ENCODE results near the gene DMRT1. TPM values are rescaled to one million over a fixed set of nuclear protein-coding genes. Genes with fewer than 3 reads are reported as not detected.

Gene DMRT1
- total RNA-seq, 1 experiment from 2014 or later, result not detected

DNA sequence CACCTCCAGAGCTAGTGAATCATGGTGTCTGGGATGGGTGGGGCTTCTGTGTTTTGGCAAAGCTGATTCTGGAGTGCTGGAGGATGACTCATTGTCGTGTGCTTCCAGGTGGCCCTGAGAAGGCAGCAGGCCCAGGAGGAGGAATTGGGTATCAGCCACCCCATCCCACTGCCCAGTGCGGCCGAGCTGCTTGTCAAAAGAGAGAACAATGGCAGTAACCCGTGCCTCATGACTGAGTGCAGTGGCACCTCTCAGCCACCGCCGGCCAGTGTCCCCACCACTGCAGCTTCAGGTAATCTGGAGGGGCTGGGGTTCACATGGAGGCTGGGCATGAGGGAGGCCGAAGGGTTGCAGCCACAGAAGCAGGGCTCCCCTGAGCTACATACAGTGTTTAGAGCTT, 5.4 kb downstream of the DMRT1 start:
- CTCF ChIA-PET, result no interaction called here
- no peak overlapping the region for H3K27ac ChIP-seq (ENCODE audit: low read depth, low read length, poor library complexity, severe bottlenecking)
- BruUV-seq (replicated peaks), result no TSS peak
- H3K4me3 ChIP-seq (ENCODE audit: low read depth, low read length, poor library complexity, severe bottlenecking), result no peak overlapping the region
- H3K36me3 ChIP-seq (ENCODE audit: insufficient read depth, low read length, poor library complexity, severe bottlenecking), result no peaks in the 10 kb centered on the region
- no peak for TF ChIP-seq EZH2 (IDR thresholded peaks at IDR 0.05; ENCODE audit: borderline replicate concordance, low read depth, low read length, poor library complexity, severe bottlenecking)
- no peak for TF ChIP-seq CTCF (conservative IDR thresholded peaks at IDR 0.05; ENCODE audit: low read depth, low read length)
- H3K4me1 ChIP-seq (ENCODE audit: insufficient read depth, low read length, poor library complexity, severe bottlenecking), result no peaks in the 10 kb centered on the region
- DNase-seq (ENCODE audit: low spot score), result no peak
- H3K9me3 ChIP-seq (ENCODE audit: low read depth, low read length, poor library complexity, severe bottlenecking), result no peaks in the 10 kb centered on the region
- POLR2A ChIA-PET (ENCODE audit: low non-redundant PET), result no interaction called here
- H3K27me3 ChIP-seq (replicated peaks; ENCODE audit: insufficient read depth, low read depth, low read length, poor library complexity), result peaks cover 55% of the 10 kb centered on the region
- intact Hi-C loops (cut with micrococcal nuclease; ENCODE audit: unreplicated experiment), result no loop called here

GRCh38 chr9:847505-847904, 6.0 kb downstream of the DMRT1 start:
- no TSS peak for BruUV-seq (replicated peaks)
- CTCF ChIA-PET, result no interaction called here
- no peak for DNase-seq (ENCODE audit: low spot score)
- TF ChIP-seq CTCF (conservative IDR thresholded peaks at IDR 0.05; ENCODE audit: low read depth, low read length), result no peak
- TF ChIP-seq EZH2 (IDR thresholded peaks at IDR 0.05; ENCODE audit: borderline replicate concordance, low read depth, low read length, poor library complexity, severe bottlenecking), result no peak
- Histone ChIP-seq H3K4me3 (ENCODE audit: low read depth, low read length, poor library complexity, severe bottlenecking) (no peak overlapping the region), H3K27me3 (replicated peaks; ENCODE audit: insufficient read depth, low read depth, low read length, poor library complexity) (peaks cover 56% of the 10 kb centered on the region), H3K27ac (ENCODE audit: low read depth, low read length, poor library complexity, severe bottlenecking) (no peak overlapping the region), H3K4me1 (ENCODE audit: insufficient read depth, low read length, poor library complexity, severe bottlenecking) (no peaks in the 10 kb centered on the region), H3K36me3 (ENCODE audit: insufficient read depth, low read length, poor library complexity, severe bottlenecking) (no peaks in the 10 kb centered on the region), H3K9me3 (ENCODE audit: low read depth, low read length, poor library complexity, severe bottlenecking) (no peaks in the 10 kb centered on the region)
- intact Hi-C loops (cut with micrococcal nuclease; ENCODE audit: unreplicated experiment), result no loop called here
- POLR2A ChIA-PET (ENCODE audit: low non-redundant PET), result no interaction called here

DNA sequence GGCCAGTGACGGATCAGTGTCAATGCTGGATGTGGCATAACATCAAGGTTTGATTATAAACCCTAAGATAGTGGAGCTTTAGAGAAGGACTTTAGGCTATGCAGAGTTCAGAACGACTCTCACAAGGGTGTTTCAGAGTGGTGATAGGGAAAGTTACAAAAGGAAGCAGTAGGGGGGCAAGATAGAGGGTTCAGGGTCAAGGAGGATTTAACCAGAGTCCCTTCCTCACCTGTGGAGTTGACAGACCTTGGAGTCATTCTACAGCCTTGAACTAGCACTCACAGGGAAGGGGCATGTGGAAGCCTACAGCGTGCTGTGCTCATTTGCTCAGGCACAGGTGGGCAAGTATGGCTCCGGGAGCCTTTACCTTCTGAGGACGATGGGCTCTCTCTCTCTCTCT, 7.9 kb downstream of the DMRT1 start:
- ChIA-PET POLR2A (ENCODE audit: low non-redundant PET) (no interaction called here), CTCF (no interaction called here)
- Histone ChIP-seq H3K27ac (ENCODE audit: low read depth, low read length, poor library complexity, severe bottlenecking) (no peak overlapping the region), H3K27me3 (replicated peaks; ENCODE audit: insufficient read depth, low read depth, low read length, poor library complexity) (peaks cover 40% of the 10 kb centered on the region), H3K36me3 (ENCODE audit: insufficient read depth, low read length, poor library complexity, severe bottlenecking) (no peaks in the 10 kb centered on the region), H3K9me3 (ENCODE audit: low read depth, low read length, poor library complexity, severe bottlenecking) (no peaks in the 10 kb centered on the region), H3K4me1 (ENCODE audit: insufficient read depth, low read length, poor library complexity, severe bottlenecking) (no peaks in the 10 kb centered on the region), H3K4me3 (ENCODE audit: low read depth, low read length, poor library complexity, severe bottlenecking) (no peak overlapping the region)
- intact Hi-C loops (cut with micrococcal nuclease; ENCODE audit: unreplicated experiment), result no loop called here
- no peak for TF ChIP-seq CTCF (conservative IDR thresholded peaks at IDR 0.05; ENCODE audit: low read depth, low read length)
- TF ChIP-seq EZH2 (IDR thresholded peaks at IDR 0.05; ENCODE audit: borderline replicate concordance, low read depth, low read length, poor library complexity, severe bottlenecking), result no peak
- BruUV-seq (replicated peaks), result no TSS peak
- DNase-seq (ENCODE audit: low spot score), result no peak

Measured in A673 (cell line).